K562 (cell line): ENCODE data around the gene FOXA3. TPM values are rescaled to one million over a fixed set of nuclear protein-coding genes. Genes with fewer than 3 reads are reported as not detected.
A peak's percentile ranks its signal among the peaks of the same experiment; 100 is the strongest.

ENCODE experiments used
- FOSL1 ChIP-seq: fragments of 200-800 bp; sonication (Bioruptor generic); conservative IDR thresholded peaks from 2 replicates; pipeline ENCODE4 v1.6.1; 2016; ENCODE audit warnings: missing genetic modification characterization, missing compliant biosample characterization
- GTF2E2 ChIP-seq: fragments of 200-800 bp; sonication (Bioruptor generic); IDR thresholded peaks from 2 replicates; pipeline ENCODE4 v1.6.1; 2016; ENCODE audit warnings: missing genetic modification characterization, missing compliant biosample characterization
- HNRNPLL ChIP-seq: fragments of 200-400 bp; formaldehyde crosslinking; IDR thresholded peaks from 2 replicates; pipeline ENCODE4 v1.6.1; 2017; ENCODE audit warnings: low read length, low read depth, mild to moderate bottlenecking; ENCODE audit not compliant: poor library complexity, severe bottlenecking
- KHSRP ChIP-seq: fragments of 450-650 bp; IDR thresholded peaks from 2 replicates; pipeline ENCODE4 v1.6.1; 2017
- RFX1 ChIP-seq: fragments of 450-650 bp; IDR thresholded peaks from 2 replicates; pipeline ENCODE4 v1.6.1; 2016; ENCODE audit warnings: mild to moderate bottlenecking, moderate library complexity
- polyA plus RNA-seq, 8 experiments: library from polyadenylated mRNA; depleted of rRNA in 4 of 8; stranded (reverse) in 5 of 8; unstranded in 3 of 8; fragments of >200 nt; fragmentation: Nextera tagmentation in 2 of 8; fragmentation: Illumina TruSeq in 1 of 8; extraction: Ambion mirVana in 2 of 8; extraction: Trizol in 1 of 8; gene quantifications; 2 replicates each; pipeline versions ENCODE4 v1.2.1 to v1.2.3, GENCODE V29; 2011 to 2014; ENCODE audit warnings: inconsistent platforms in 1 of 8, missing spikeins in 1 of 8
- total RNA-seq, 7 experiments: library from RNA; depleted of rRNA in 6 of 7; stranded (reverse); fragments of >200 nt in 6 of 7; fragmentation: Illumina TruSeq in 2 of 7; extraction: Trizol in 2 of 7; gene quantifications; 2 replicates each; pipeline versions ENCODE4 v1.2.1 to v1.2.3, GENCODE V29; 2011 to 2021; ENCODE audit warnings: low replicate concordance in 1 of 7
- TF ChIP-seq, protein P1 (sequence below): fragments of 200-600 bp; sonication (generic); IDR thresholded peaks from one replicate; pipeline ENCODE4 v1.6.1; 2012; ENCODE audit warnings: mild to moderate bottlenecking, low read depth, low read length, inconsistent platforms
- TF ChIP-seq, protein P2 (sequence below): fragments of 250-450 bp; sonication (Bioruptor Pico); IDR thresholded peaks from 2 replicates; pipeline ENCODE4 v1.8.0; 2021; ENCODE audit warnings: borderline replicate concordance, mild to moderate bottlenecking, moderate library complexity; ENCODE audit not compliant: poor library complexity, severe bottlenecking
- TF ChIP-seq, protein P3 (sequence below): fragments of 250-450 bp; sonication (Bioruptor Pico); IDR thresholded peaks from 2 replicates; pipeline ENCODE4 v1.4.0; 2020

The FOXA3 gene
- total and polyA plus RNA-seq, 9 of the 15 experiments (the other 6 are each of a cell fraction or from before 2014, with no cell fraction given) = 1.3 to 15.5 (median 4.7) TPM

DNA sequence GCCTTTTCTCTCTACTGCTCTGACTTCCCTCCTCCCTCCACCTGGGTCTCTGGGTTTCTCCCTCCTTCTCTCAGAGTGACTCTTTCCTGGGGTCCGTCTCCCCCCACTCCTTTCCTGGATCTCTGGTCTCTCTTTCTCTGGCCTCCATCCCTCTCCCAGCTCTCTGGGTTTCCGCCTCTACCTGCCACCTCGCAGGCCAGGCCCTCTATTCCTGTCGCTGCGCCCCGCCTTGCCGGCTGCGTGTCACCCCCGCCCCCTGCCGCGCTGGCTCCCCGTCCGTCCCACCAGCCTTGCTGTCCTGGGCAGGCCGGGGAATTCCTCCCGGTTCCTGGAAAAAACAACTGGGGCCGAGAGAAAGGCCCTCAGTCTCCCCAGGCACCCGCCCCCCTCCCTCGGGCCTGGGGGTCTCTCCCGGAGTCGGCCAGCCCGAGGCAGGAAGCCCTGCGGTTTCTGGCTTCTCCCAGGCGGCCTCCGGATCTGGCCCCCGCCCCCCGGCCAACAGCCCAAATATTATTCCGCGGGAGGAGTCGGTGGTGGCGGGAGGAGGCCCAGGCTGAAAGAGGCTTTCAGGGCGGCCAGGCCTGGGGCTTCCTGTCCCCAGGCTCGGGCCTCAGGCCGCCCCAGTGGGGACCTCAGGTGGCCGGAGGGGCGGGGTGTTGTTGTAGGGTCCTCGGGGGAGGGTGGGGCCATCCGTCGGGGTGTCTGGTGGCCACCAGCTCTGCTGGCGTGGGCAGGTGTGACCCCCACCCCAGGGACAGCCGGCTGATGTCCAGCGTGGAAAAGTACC is 12.5 kb downstream of the FOXA3 start (continued):
- TF ChIP-seq, protein P1, sequence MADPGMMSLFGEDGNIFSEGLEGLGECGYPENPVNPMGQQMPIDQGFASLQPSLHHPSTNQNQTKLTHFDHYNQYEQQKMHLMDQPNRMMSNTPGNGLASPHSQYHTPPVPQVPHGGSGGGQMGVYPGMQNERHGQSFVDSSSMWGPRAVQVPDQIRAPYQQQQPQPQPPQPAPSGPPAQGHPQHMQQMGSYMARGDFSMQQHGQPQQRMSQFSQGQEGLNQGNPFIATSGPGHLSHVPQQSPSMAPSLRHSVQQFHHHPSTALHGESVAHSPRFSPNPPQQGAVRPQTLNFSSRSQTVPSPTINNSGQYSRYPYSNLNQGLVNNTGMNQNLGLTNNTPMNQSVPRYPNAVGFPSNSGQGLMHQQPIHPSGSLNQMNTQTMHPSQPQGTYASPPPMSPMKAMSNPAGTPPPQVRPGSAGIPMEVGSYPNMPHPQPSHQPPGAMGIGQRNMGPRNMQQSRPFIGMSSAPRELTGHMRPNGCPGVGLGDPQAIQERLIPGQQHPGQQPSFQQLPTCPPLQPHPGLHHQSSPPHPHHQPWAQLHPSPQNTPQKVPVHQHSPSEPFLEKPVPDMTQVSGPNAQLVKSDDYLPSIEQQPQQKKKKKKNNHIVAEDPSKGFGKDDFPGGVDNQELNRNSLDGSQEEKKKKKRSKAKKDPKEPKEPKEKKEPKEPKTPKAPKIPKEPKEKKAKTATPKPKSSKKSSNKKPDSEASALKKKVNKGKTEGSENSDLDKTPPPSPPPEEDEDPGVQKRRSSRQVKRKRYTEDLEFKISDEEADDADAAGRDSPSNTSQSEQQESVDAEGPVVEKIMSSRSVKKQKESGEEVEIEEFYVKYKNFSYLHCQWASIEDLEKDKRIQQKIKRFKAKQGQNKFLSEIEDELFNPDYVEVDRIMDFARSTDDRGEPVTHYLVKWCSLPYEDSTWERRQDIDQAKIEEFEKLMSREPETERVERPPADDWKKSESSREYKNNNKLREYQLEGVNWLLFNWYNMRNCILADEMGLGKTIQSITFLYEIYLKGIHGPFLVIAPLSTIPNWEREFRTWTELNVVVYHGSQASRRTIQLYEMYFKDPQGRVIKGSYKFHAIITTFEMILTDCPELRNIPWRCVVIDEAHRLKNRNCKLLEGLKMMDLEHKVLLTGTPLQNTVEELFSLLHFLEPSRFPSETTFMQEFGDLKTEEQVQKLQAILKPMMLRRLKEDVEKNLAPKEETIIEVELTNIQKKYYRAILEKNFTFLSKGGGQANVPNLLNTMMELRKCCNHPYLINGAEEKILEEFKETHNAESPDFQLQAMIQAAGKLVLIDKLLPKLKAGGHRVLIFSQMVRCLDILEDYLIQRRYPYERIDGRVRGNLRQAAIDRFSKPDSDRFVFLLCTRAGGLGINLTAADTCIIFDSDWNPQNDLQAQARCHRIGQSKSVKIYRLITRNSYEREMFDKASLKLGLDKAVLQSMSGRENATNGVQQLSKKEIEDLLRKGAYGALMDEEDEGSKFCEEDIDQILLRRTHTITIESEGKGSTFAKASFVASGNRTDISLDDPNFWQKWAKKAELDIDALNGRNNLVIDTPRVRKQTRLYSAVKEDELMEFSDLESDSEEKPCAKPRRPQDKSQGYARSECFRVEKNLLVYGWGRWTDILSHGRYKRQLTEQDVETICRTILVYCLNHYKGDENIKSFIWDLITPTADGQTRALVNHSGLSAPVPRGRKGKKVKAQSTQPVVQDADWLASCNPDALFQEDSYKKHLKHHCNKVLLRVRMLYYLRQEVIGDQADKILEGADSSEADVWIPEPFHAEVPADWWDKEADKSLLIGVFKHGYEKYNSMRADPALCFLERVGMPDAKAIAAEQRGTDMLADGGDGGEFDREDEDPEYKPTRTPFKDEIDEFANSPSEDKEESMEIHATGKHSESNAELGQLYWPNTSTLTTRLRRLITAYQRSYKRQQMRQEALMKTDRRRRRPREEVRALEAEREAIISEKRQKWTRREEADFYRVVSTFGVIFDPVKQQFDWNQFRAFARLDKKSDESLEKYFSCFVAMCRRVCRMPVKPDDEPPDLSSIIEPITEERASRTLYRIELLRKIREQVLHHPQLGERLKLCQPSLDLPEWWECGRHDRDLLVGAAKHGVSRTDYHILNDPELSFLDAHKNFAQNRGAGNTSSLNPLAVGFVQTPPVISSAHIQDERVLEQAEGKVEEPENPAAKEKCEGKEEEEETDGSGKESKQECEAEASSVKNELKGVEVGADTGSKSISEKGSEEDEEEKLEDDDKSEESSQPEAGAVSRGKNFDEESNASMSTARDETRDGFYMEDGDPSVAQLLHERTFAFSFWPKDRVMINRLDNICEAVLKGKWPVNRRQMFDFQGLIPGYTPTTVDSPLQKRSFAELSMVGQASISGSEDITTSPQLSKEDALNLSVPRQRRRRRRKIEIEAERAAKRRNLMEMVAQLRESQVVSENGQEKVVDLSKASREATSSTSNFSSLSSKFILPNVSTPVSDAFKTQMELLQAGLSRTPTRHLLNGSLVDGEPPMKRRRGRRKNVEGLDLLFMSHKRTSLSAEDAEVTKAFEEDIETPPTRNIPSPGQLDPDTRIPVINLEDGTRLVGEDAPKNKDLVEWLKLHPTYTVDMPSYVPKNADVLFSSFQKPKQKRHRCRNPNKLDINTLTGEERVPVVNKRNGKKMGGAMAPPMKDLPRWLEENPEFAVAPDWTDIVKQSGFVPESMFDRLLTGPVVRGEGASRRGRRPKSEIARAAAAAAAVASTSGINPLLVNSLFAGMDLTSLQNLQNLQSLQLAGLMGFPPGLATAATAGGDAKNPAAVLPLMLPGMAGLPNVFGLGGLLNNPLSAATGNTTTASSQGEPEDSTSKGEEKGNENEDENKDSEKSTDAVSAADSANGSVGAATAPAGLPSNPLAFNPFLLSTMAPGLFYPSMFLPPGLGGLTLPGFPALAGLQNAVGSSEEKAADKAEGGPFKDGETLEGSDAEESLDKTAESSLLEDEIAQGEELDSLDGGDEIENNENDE = no peak
- TF ChIP-seq FOSL1 (tag) (no peak), HNRNPLL (no peak), GTF2E2 (tag) (peak; percentile 55; the same call in 1 of the 2 replicates), KHSRP (0 out of 2 replicates have a peak, but pooled peaks have one; percentile 45), RFX1 (no peak)
- TF ChIP-seq, protein P2, sequence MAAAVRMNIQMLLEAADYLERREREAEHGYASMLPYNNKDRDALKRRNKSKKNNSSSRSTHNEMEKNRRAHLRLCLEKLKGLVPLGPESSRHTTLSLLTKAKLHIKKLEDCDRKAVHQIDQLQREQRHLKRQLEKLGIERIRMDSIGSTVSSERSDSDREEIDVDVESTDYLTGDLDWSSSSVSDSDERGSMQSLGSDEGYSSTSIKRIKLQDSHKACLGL (CRISPR knock-in tag) = no peak
- TF ChIP-seq, protein P3, sequence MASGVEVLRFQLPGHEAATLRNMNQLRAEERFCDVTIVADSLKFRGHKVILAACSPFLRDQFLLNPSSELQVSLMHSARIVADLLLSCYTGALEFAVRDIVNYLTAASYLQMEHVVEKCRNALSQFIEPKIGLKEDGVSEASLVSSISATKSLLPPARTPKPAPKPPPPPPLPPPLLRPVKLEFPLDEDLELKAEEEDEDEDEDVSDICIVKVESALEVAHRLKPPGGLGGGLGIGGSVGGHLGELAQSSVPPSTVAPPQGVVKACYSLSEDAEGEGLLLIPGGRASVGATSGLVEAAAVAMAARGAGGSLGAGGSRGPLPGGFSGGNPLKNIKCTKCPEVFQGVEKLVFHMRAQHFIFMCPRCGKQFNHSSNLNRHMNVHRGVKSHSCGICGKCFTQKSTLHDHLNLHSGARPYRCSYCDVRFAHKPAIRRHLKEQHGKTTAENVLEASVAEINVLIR = no peak
